Activated T-cell treated with anti-CD3 and anti-CD28 coated beads, Interleukin-2, amount 50 U/mL, for 48 hours (primary cell): ENCODE results near the gene SLC9C2.
"Not testable (repeated sequence)": the region's sequence is repeated elsewhere in the genome, so short reads cannot be mapped to it uniquely, and the experiment has no call there.

Experiments used
- DNase-seq, 2 experiments: peaks; one replicate each; pipeline ENCODE4 v3.0.0-alpha.2; 2020

Gene SLC9C2, protein sequence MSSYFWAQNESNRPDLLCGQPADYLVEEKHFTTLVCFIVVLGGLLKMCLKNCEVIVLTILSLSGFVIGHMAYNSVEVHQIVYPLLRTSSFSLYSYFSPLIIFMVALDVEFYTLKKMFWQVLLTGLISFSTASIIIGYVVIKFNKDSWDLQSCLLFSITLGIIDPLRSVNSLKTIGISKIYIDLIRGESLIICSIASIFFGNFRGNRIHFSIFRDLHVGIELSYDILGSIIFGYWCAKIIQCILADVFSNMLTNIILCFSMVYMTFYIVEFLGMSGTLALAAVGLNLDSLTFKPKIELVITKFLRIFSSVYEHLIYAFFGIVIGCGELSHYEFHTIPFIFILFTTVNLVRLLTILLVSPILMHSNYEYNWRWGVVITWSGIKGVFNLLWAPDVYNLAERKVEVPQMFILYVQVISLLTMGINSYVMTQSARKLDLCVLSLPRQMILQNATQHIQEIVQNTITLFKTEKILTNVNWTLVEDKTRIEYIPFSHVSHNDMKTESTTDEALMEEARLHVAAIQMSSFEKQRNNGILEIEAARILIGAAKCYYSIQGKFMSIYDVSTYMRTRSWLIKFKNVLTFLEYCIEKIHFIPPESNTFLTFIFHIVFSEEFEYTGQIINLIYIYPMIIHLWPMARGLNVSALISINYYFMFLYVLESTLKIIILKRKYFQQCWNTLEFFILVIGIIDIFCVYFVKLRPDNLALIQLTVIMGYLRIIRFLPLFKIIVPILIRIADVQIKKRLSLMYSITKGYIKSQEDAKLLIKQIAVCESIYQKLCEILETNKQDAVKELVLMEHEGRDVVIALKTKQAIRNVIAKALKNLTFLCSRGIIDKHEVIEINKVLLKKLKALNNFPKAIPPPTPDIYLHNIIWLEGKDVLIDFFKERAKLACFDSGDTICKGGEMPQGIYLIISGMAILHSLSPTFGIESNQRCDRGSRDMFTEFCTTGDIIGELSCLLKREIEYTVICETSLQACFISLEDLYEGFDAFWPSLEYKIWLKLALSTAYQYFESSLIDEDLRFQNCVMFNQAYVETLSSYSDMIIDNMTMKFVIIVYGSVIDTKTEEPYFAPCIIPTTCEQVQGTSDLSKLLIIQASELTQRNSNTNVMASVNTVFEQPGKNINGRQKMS

DNA sequence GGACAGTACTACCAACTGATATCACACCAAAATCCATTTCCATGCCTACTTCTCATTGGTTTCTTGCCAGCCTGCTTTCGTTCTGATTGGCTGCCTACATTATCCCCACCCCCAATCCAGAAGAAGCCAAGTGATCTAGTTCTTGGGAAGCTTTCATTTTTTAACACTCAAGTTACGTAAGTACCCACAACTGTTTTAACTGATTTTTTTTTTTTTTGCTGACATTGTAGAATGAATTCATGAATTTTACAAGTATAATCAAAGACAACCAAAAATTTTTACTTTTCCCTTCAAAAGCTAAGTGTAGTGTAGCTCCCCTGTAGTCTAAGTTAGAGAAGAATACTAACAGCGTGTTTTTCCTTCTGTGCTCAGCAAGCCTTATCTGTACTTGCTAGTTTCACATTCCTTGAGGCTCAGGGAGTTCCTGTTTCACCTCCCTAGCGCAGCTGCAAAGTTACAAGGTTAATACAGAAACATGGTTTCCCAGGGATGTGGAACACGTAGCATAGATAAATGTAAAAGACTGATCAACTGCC, at the start of gene SLC9C2:
Gene SLC9C2, minus strand, starts transcription at position 17 of the 536 bp plus-strand sequence. CDS start 1,296 bp downstream, outside the sequence.
- no peak for DNase-seq

DNA sequence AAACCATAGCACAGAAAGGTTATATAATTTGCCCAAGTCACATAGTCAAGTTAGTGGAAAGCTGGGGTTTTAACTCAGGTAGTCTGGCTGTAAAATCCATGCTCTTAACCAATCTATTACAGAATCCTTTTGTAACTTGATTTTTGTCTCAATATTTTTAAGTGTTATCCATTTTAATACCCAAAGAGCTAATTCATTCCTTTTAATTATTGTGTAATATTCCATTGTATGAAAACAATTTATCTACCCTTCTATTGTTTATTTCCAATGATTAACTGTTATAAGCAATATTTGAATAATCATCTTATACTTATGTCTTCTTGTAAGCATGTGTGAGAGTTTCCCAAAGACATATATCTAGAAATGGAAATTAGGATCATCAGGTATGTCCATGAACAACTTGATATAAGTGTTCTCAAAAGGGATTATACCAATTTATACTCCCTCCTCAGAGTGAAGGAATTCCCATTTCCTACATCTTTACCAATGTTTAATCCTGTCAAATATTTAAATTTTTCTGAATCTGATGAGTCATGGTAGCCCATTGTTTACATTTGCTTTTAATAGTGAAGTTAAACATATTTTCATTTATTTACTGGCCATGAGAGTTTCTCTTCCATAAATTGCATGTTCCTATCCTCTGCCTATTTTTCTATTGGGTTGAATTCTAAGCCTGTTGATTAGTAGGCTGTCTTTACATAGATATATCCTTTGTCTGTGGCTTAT, 46.2 kb upstream of the SLC9C2 start:
- no peak for DNase-seq

DNA sequence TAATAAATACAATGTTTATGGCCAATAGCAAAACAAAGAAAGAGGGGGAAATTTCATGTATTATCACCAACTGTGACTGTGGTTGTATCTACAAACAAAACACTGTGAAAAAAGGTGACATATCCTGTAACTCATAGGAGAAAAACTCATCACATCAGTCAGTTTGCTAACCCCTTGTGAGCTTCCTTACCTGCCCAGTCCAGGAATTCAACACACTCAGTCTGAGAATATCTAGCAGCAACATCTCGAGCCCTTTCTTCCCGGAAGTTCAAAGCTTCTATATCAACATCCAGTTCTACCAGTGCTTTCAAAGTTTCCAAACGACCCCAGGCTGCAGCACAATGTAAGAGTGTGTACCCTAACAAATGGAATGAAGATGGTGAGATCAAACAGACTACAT, 43.8 kb upstream of the SLC9C2 start:
- DNase-seq = no peak

DNA sequence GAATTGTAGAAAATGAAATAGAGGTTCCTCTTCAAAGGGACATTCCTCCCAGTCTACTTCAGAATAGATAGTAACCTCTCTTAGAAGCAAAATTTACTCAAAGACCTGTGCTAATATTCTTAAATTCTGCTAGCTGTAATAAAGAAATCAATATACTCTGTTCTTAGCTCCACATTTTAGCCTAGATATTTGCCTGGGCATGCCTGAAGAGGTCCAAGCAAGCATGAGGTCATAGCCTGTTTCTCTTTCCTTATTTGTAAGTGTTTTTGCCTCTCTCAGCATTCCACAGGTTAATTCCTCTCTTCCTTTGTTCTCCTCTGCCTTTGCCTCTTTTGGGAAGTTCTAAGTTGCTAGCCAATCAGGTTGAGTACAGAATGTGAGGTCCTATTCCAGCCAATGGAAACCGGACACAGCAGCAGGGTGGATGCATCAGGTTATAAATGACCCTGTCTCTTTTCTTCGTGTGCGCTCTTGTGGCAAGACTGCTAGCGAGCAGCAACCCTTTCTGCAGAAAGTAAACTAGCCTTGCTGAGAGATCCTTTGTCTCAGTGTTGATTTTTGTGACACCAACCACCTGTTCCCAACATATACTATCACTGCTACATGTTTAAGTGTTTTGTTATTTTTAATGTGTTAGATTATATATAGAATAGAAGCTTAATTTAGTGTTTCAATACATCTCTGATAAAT, 39.7 kb upstream of the SLC9C2 start:
- not testable (repeated sequence) for DNase-seq

DNA sequence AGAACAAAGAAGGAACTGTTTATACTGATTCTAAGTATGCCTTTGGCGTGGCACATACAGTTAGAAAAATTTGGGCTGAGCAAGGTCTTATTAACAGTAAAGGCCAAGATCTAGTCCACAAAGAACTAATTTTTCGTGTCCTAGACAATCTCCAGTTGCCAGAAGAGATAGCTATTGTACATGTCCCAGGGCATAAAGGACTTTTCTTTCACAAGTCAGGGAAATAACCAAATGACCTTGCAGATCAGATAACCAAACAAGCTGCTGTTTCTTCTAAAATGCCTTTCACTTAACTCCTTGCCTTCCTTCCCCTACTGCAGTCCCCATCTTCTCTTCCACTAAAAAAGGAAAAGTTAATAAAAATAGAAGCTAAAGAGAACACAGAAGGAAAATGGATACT, 36.2 kb upstream of the SLC9C2 start:
- DNase-seq = no peak

DNA sequence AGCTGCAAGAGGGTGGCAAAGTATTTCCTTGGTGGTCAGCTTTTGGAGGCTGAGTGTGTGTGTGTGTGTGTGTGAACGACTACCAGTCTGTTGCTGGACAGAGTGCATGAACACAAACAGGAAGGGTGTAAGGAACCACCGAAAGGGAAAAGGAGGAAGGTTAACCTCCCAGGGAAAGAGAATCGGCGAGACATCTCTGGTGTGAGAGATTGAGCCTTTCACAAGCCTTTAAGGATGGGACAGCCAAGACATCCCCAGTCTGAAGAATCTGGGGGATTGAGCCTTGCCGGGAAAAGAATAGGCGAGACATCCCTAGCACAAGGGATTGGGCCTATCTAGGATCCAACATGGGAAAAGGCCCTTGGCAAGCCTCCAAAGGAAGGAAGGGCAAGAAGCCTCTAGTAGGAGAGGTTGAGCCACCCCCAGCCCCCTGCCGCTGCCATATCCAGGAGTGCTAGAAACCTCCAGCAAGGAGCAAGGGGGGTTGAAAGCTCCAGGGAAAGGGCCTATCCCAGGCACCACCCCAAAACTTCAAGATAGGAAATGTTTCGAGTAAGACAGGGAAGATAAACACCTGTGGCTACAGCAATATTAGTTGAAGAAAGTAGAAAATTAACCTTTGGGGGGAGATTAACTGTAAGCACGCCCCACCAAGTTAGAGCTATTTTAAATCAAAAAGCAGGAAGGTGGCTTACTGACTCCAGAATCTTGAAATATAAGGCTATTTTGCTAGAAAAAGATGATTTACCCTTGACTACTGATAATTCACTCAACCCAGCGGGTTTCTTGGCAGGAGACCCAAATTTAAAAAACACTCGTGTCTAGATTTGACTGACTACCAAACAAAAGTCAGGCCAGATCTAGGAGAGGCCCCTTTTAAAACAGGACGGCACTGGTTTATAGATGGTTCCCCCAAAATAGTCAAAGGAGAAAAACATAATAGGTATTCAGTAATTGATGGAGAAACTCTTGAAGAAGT, 35.5 kb upstream of the SLC9C2 start:
- DNase-seq = no peak

DNA sequence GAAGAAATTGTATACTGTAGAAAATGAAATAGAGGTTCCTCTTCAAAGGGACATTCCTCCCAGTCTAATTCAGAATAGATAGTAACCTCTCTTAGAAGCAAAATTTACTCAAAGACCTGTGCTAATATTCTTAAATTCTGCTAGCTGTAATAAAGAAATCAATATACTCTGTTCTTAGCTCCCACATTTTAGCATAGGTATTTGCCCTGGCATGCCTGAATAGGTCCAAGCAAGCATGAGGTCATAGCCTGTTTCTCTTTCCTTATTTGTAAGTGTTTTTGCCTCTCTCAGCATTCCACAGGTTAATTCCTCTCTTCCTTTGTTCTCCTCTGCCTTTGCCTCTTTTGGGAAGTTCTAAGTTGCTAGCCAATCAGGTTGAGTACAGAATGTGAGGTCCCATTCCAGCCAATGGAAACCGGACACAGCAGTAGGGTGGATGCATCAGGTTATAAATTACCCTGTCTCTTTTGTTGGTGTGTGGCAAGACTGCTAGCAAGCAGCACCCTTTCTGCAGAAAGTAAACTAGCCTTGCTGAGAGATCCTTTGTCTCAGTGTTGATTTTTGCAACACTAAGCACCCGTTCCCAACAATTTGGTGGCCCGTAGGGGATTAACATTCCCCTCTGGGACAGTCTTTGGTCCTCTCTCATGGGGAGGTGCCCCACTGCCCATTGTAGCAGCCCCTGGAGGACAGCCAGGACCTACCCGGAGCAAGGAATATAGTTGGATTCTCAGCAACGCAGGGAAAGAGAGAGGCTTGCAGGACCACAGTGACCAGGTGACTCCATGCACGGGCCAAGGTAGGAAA, 34.6 kb upstream of the SLC9C2 start:
- not testable (repeated sequence) for DNase-seq

DNA sequence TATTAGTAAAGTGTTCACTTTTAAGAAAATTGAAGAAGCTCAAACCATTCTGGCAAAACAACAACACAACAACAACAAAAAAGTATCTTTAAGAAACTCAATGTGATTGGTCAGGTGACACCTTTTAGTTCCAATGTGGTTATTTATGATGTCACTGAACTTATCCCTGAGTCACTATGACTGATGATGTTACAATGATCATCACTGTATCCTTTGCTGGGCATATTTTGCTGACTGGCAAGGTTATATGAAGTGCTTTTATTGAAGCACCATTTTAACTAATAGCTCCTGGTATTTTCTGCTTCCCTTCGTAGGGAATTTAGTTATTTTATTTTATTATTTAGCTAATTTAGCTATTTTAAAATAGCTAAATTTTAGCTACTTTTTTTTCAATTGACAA, 32.2 kb upstream of the SLC9C2 start, which contains the start of gene TEX50:
Gene TEX50, plus strand, starts transcription at position 223 of the 400 bp plus-strand sequence. CDS start 184 bp downstream, outside the sequence.
- no peak for DNase-seq

DNA sequence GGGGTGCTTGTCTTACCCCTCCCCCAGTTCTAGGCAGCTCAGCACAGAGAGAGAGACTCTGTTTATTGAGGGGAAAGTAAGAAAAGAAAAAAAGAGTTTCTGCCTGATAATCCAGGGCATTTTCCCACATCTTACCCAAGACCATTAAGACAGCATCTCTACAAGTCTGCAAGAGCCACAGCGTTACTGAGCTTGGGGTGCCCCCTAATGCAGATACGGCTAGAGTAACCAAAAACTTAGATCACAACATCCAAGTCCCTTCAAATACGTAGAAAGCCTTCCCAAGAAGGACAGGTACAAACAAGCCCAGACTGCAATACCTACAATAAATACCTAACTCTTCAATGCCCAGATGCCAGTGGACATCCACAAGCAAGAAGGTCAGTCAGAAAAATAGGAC, 26.0 kb upstream of the SLC9C2 start:
- DNase-seq = no peak

DNA sequence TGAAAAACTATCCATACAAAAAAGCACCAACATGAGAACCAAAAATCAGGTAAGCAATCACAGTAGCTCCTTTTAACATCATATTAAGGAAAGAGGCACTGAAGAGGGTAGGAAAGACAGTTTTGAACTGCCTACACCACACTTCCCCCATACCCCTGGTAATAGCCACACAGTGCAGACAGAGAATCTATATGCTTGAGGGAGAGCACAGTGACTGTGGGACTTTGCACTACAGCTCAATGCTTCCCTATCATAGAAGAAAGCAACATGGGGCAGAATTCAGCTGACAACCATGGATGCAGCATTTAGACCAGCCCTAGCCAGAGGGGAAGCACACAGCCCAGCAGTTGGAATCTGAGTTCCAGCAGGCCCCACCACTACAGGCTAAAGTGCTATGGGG, 24.4 kb upstream of the SLC9C2 start:
- DNase-seq = no peak

DNA sequence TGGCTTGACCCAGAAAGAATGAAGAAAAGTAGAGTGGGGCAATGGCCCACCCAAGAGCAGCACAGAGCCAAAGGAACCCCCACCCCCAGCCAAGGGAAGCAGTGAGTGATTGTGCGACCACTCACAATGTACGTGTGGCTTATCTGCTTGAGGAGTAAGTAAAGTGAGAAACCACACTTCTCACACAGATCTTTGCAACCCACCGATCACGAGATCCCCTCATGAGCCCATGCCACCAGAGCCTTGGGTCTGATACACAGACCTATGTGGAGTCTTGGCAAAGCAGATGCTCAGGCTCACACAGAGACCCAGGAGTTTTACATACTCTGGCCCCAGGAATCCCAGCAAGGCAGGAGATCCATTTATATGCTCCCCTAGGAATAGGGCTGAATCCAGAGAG, 14.0 kb upstream of the SLC9C2 start:
- DNase-seq = no peak

DNA sequence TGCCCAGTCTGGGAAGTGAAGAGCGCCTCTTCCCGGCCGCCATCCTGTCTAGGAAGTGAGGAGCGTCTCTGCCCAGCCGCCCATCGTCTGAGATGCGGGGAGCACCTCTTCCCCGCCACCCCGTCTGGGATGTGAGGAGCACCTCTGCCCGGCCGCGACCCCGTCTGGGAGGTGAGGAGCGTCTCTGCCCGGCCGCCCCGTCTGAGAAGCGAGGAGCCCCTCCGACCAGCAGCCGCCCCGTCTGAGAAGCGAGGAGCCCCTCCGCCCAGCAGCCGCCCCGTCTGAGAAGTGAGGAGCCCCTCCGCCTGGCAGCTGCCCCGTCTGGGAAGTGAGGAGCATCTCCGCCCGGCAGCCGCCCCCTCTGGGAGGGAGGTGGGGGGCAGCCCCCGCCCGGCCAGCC, 10.2 kb upstream of the SLC9C2 start:
- not testable (repeated sequence) for DNase-seq

DNA sequence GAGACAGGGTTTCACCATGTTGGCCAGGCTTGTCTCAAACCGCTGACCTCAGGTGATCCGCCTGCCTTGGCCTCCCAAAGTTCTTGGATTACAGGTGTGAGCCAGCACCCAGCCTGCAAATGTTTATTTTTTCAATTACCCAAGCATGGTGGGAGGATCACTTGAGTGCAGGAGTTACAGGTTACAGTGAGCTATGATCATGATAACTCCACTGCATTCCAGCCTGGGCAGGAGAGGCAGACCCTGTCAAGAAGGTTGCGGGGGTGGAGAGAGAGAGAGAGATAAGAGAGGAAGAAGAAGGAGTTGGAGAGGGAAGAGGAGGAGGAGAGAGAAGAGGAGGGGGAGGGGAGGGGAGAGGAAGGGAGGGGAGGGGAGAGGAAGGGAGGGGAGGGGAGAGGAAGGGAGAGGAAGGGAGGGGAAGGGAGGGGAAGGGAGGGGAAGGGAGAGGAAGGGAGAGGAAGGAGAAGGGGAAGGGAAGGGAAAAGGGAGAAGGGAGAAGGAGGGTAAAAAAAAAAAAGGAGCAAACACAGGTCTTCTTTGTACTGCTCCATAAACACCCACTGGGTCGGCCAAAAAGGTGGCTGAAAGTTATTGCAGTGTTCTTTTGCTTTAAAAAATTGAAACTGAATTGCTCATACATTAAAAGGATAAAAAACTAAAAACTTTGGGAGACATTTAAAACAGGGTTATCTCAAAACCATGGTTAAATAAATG, 5.8 kb upstream of the SLC9C2 start:
- no peak for DNase-seq

DNA sequence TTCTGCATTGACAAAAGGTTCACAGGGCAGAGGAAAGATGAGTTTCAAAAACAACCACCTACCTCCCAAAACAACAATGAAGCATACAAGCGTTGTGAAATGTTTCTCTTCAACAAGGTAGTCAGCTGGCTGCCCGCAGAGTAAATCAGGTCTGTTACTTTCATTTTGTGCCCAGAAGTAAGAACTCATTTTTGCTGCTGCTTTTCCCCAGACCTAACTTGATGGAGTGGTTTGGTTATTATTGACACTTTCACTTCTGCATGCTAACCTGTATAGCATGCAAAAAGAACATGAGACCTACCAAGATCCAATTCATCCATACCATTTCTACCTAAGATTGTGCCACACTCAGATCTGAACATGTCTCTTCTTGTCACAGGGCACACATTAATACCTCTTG, 1.3 kb downstream of the SLC9C2 start:
- DNase-seq = no peak

DNA sequence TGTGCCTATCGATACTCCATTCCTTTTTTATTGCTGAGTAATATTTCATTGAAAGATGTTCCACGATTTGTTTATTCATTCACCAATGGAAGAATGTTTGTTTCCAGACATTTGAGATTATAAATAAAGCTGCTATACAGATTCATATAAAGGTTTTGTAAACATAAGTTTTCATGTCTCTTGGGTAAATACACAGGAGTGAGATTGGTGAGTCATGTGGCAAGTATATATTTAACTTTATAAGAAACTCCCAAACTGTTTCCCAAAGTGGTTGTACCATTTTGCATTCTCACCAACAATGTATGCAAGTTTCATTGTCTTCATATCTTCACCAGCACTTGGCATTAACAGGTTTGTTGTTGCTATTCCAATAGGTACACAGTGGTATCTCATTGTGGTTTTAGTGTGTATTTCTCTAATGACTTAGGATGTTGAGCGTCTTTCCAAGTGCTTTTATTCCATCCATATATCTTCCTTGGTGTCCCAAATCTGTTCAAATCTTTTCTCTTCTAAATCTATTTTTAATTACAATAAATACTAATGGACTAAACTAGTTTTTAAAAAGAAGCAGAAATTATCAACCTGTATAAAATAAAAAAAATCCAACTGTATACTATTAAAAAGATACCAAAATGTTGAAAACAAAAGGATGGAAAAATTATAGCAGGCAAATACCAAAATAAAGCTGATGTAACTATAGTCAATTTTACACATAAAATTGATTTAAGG, 6.6 kb downstream of the SLC9C2 start:
- no peak for DNase-seq

DNA sequence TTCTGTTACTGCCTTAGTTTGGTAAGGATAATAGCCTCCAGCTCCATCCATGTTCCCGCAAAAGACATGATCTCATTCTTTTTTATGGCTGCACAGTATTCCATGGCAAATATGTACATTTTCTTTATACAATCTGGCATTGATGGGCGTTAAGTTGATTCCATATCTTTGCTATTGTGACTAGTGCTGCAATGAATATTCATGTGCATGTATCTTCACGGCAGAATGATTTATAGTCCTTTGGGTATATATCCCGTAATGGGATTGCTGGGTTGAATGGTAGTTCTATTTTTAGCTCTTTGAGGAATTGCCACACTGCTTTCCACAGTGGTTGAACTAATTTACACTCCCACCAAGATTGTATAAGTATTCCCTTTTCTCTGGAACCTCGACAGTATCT, 11.7 kb downstream of the SLC9C2 start:
- DNase-seq = not testable (repeated sequence)

DNA sequence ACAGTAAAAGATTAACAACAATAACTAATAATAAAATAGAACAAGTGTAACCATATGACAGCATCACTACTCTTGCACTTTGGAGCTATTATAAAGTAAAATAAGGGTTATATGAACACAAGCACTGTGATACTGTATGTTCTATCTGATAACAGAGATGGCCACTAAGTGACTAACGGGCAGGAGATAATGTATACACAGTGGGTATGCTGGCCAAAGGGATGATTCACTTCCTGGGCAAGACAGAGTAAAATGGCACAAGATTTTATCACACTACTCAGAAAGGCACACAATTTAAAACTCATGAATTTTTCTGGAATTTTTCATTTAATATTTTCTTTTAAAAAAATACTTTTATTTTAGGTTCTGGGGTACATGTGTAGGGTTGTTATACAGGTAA, 12.3 kb downstream of the SLC9C2 start:
- DNase-seq = no peak
